Muscle of leg (tissue), 11 donors: ENCODE measurements around the gene DLGAP1. TPM values are rescaled to one million over a fixed set of nuclear protein-coding genes. Genes with fewer than 3 reads are reported as not detected.
"Not testable (repeated sequence)": the region's sequence is repeated elsewhere in the genome, so short reads cannot be mapped to it uniquely, and the experiment has no call there.

Source experiments
- DNase-seq: peaks from one replicate; pipeline ENCODE4 v3.0.0; 2013
- H3K27ac ChIP-seq: one replicate; pipeline ENCODE4 v1.5.1; 2013; ENCODE audit warnings: mild to moderate bottlenecking, low read length, control low read depth
- H3K27me3 ChIP-seq: one replicate; pipeline ENCODE4 v1.6.1; 2013; ENCODE audit warnings: low read length; ENCODE audit not compliant: control insufficient read depth, insufficient read depth
- H3K36me3 ChIP-seq: one replicate; pipeline ENCODE4 v1.6.1; 2013; ENCODE audit warnings: low read length; ENCODE audit not compliant: control insufficient read depth, insufficient read depth
- H3K4me1 ChIP-seq: one replicate; pipeline ENCODE4 v1.6.1; 2013; ENCODE audit warnings: low read length; ENCODE audit not compliant: control insufficient read depth, insufficient read depth
- H3K4me3 ChIP-seq: one replicate; pipeline ENCODE4 v1.5.1; 2013; ENCODE audit warnings: low read length, control low read depth
- H3K9me3 ChIP-seq: replicated peaks from 2 replicates; pipeline ENCODE4 v1.6.1; 2013; ENCODE audit warnings: low read depth, low read length; ENCODE audit not compliant: control insufficient read depth
- WGBS: methylation state at CpG from one replicate; pipeline ENCODE4 v1.1.5; 2013; ENCODE audit warnings: missing lambda C conversion rate; ENCODE audit not compliant: insufficient coverage; 5-methylcytosine and 5-hydroxymethylcytosine counted together
- polyA plus RNA-seq, 8 donors: library from polyadenylated mRNA; unstranded; fragments of 120-200 nt; gene quantifications; one replicate each; pipeline versions ENCODE4 v1.2.1 to v1.2.3, GENCODE V29; 2013; ENCODE audit warnings: inconsistent platforms in 1 of 8, low replicate concordance in 1 of 8; ENCODE audit not compliant: insufficient read length in 8 of 8, insufficient read depth in 1 of 8
- total RNA-seq: library from RNA; stranded (reverse); fragments of 120-200 nt; gene quantifications from one replicate; pipeline ENCODE4 v1.2.4, GENCODE V29; 2013

The DLGAP1 gene
- total and polyA plus RNA-seq, 9 donors = 0.87 to 3.1 (median 1.8) TPM

DNA sequence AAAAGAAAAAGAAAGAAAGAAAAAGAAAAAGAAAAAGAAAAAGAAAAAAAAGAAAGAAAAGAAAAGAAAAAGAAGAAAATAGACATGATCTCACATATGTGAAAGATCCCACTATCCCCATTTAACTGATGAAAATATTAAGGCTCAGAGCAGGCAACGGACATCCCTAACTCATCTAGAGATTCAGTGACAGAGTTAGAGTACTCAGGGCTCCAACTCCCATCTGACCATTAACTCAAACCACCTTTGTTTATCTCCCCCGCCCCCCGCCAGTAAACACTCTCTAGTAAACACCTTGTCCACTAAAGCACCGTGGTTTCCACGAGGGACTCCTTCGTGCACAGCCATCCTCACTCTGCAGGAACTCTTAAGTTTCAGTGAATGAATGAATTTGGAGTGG lies 862.2 kb downstream of the DLGAP1 start:
- no peak overlapping the region for H3K4me3 ChIP-seq
- WGBS = no CpG with 5 or more reads among the region's 6 CpGs
- H3K9me3 ChIP-seq = no peaks in the 10 kb centered on the region
- peak overlapping the region; percentile 100 for H3K27ac ChIP-seq
- no peaks in the 10 kb centered on the region for H3K27me3 ChIP-seq
- H3K36me3 ChIP-seq = peaks cover 5% of the 10 kb centered on the region
- no peak for DNase-seq
- peaks cover 54% of the 10 kb centered on the region for H3K4me1 ChIP-seq

DNA sequence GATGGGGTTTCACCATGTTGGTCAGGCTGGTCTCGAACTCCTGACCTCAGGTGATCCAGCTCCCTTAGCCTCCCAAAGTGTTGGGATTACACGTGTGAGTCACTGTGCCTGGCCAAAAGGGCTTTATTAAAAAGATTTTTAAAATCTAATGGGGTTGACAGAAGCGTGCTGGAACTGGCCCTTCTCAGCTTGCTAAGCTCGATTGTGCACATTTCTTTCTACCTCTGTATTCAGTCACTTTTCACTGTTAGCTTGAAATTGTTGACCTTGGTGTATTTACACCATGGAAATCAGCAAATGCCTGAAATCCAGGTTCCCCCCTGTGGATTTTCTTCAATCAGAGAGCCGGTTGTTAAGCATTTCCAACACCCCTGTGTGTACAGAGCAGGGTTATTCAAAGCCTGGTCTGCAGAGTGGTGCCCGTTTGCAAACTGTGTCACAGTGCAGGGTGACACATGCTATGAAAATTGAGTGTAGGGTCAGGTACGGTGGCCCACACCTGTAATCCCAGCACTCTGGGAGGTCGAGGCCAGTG lies 864.9 kb downstream of the DLGAP1 start:
- DNase-seq = no peak
- WGBS = 90% methylated on average over 5 of the region's 8 CpGs
- no peaks in the 10 kb centered on the region for H3K36me3 ChIP-seq
- H3K27ac ChIP-seq = no peak overlapping the region
- H3K9me3 ChIP-seq = no peaks in the 10 kb centered on the region
- H3K4me1 ChIP-seq = peaks cover 33% of the 10 kb centered on the region
- H3K4me3 ChIP-seq = no peak overlapping the region
- no peaks in the 10 kb centered on the region for H3K27me3 ChIP-seq

DNA sequence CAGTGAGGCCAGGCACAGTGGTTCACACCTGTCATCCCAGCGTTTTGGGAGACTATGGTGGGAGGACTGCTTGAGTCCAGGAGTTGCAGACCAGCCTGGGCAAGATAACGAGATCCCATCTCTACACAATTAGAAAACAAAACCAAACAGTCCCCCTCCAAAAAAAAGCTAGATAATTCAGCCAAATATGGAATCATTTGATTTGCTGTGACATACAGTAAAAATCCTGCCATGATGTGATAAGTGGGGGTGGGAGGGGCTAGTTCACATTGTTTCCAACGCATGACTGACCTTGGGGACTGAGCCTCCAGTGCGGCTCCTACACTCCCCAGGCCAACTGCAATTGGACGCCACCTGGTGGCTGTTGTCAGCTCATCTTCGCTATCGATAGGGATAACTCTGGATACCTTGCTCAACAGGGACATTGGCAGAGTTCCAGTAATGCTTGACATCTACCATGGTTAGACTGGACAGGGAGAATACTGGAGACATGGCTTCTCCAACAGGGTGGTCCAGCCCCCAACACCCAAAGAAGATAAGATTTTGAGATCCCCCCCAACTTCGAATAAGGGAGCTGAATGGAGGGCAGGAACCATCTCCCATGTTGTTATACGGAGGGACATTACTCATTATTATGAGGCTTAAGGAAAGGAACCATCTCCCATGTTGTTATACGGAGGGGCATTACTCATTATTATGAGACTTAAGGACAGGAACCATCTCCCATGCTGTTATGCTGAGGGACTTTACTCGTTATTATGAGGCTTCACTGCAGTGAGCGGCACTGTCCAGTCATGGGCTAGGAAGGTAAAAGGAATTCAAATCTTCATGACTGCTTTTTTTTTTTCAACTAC lies 869.2 kb downstream of the DLGAP1 start:
- DNase-seq = peak; percentile 83
- WGBS = 31% methylated on average over 7 of the region's 12 CpGs
- Histone ChIP-seq H3K9me3 (no peaks in the 10 kb centered on the region), H3K27me3 (no peaks in the 10 kb centered on the region), H3K4me3 (no peak overlapping the region), H3K36me3 (no peaks in the 10 kb centered on the region), H3K27ac (no peak overlapping the region), H3K4me1 (peaks cover 7% of the 10 kb centered on the region)

GRCh38 chr18:3584897-3585460 lies 870.1 kb downstream of the DLGAP1 start:
- no peaks in the 10 kb centered on the region for H3K36me3 ChIP-seq
- 71% methylated on average over 4 of the region's 6 CpGs for WGBS
- H3K4me1 ChIP-seq = peaks cover 7% of the 10 kb centered on the region
- no peak for DNase-seq
- no peak overlapping the region for H3K4me3 ChIP-seq
- no peaks in the 10 kb centered on the region for H3K27me3 ChIP-seq
- no peaks in the 10 kb centered on the region for H3K9me3 ChIP-seq
- H3K27ac ChIP-seq = no peak overlapping the region

GRCh38 chr18:3584266-3584861 lies 870.7 kb downstream of the DLGAP1 start:
- Histone ChIP-seq H3K36me3 (no peaks in the 10 kb centered on the region), H3K9me3 (no peaks in the 10 kb centered on the region), H3K27me3 (no peaks in the 10 kb centered on the region), H3K27ac (no peak overlapping the region), H3K4me3 (no peak overlapping the region), H3K4me1 (peaks cover 7% of the 10 kb centered on the region)
- no peak for DNase-seq
- WGBS = no CpG with 5 or more reads among the region's 2 CpGs

DNA sequence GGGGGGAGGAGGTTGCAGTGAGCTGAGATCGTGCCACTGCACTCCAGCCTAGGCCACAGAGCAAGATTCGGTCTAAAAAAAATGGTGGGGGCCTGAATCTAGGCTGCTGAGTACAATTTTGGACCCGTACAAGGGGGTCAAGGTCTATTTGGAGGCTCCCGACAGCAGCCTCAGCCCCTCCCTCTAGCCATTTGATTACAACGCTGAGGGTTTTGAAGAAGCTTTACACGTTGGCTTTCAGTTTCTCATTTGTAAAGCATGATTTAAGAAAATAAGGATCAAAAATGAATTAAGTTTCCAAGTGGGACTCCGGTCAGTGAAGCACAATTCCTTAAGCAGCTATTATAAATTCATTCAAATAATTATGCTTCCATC lies 871.2 kb downstream of the DLGAP1 start:
- H3K4me1 ChIP-seq = peaks cover 7% of the 10 kb centered on the region
- no peaks in the 10 kb centered on the region for H3K9me3 ChIP-seq
- no peaks in the 10 kb centered on the region for H3K36me3 ChIP-seq
- DNase-seq = no peak
- no peaks in the 10 kb centered on the region for H3K27me3 ChIP-seq
- 84% methylated on average over 3 of the region's 7 CpGs for WGBS
- H3K27ac ChIP-seq = no peak overlapping the region
- no peak overlapping the region for H3K4me3 ChIP-seq

DNA sequence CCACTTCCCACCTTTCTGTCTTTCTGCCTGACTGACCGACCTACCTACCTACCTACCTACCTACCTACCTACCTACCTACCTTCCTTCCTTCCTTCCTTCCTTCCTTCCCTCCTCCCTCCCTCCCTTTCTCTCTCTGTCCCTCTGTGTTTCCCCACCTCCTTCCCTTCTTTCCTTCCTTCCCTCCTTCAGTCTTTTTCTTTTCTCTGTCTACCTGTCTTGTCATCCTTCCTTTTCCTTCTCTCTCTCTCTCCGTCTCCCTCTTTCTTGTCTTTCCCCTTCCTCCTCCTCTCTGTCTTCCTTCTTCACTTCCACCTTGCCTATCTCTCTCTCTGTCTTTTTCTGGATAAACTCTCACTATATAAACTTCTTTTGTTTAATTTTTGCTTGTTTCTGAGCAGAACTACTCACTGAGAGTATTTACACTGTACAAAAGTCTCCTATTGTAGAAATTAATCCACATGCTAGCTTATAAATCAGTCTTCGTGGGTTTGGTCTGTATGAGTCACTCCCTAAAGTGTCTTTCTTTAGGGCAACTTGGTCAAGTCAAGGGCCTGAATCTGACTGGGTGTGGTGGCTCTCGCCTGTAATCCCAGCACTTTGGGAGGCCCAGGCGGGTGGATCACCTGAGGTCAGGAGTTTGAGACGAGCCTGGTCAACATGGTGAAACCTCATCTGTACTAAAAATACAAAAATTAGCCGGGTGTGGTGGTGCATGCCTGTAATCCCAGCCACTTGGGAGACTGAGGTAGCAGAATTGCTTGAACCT lies 871.8 kb downstream of the DLGAP1 start:
- H3K9me3 ChIP-seq, H3K36me3 ChIP-seq, DNase-seq, H3K27me3 ChIP-seq, H3K4me3 ChIP-seq, H3K27ac ChIP-seq, H3K4me1 ChIP-seq: not testable (repeated sequence)
- 82% methylated on average over 3 of the region's 7 CpGs for WGBS

DNA sequence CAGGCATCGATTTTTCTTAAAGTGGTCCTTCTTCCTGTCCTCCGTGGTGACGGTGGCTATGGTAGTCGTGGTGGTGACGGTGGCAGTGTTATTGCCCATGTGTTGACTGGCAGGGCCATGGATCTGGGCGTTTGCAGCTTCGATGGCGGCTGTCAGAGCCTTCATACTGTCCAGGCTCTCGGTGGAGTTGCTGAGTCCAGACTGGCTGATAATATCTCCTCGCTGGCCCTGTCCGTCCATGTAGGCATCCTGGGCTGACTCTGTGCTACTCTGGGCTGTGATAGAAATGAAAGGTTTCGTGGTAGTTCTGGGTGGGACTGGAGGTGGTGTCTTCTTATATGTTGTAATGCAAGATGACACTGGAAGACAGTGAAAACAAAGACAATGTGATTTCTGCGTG lies 873.2 kb downstream of the DLGAP1 start:
- Histone ChIP-seq H3K4me3 (no peak overlapping the region), H3K27me3 (no peaks in the 10 kb centered on the region), H3K9me3 (no peaks in the 10 kb centered on the region), H3K4me1 (peaks cover 7% of the 10 kb centered on the region), H3K27ac (no peak overlapping the region), H3K36me3 (no peaks in the 10 kb centered on the region)
- WGBS = 91% methylated on average over 12 of the region's 13 CpGs
- DNase-seq = no peak

DNA sequence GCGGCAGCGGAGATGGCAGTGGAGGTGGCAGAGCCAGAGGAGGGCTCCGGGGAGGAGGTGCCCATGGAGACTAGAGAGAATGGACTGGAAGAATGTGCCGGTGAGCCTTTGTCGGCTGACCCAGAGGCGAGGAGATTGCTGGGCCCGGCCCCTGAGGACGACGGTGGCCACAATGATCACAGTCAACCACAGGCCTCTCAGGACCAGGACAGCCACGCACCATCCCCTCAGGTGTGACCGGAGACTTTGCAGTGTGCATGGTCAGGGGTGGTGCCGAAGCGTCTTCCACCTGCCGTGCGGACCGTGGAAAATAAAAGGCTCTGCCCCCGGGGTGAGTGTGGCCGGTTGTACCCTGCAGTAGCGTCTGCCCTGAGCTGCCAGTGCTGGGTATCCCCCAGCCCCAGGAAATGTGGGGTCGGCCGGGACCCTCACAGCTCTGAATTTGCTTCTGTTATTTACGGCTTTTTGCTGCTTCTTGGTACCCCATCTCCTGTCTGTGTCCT lies 874.5 kb downstream of the DLGAP1 start:
- H3K27ac ChIP-seq, H3K9me3 ChIP-seq, H3K27me3 ChIP-seq, DNase-seq, H3K36me3 ChIP-seq, H3K4me3 ChIP-seq, H3K4me1 ChIP-seq: not testable (repeated sequence)
- WGBS = 85% methylated on average over 19 of the region's 22 CpGs
